Sigmoid colon (tissue), 7 donors: ENCODE measurements around the gene KCNQ5. TPM values are rescaled to one million over a fixed set of nuclear protein-coding genes. Genes with fewer than 3 reads are reported as not detected.

Experiments used
- DNase-seq: peaks from one replicate; pipeline ENCODE4 v3.0.0-alpha.2; 2019
- H3K27ac ChIP-seq, 4 donors: fragments of 200-600 bp; sonication (generic); one replicate each; pipeline ENCODE4 v1.5.1; 2016 to 2019; ENCODE audit warnings: mild to moderate bottlenecking in 1 of 4
- H3K27me3 ChIP-seq, 3 donors: fragments of 200-600 bp; sonication (generic); one replicate each; pipeline ENCODE4 v1.5.1; 2019; ENCODE audit warnings: mild to moderate bottlenecking in 1 of 3
- H3K36me3 ChIP-seq, 4 donors: fragments of 200-600 bp; sonication (generic); one replicate each; pipeline ENCODE4 v1.5.1; 2016 to 2019
- H3K4me1 ChIP-seq, 4 donors: fragments of 200-600 bp; sonication (generic); one replicate each; pipeline ENCODE4 v1.5.1; 2017 to 2019
- H3K4me3 ChIP-seq, 4 donors: fragments of 200-600 bp; sonication (generic); one replicate each; pipeline ENCODE4 v1.5.1; 2017 to 2019; ENCODE audit warnings: mild to moderate bottlenecking in 2 of 4, moderate library complexity in 1 of 4
- H3K9me3 ChIP-seq, 4 donors: fragments of 200-600 bp in 3 of 4; sonication (generic) in 3 of 4; one replicate each; pipeline versions ENCODE4 v1.5.1 to v1.6.1; 2013 to 2019
- EP300 ChIP-seq, 4 donors: sonication (generic); formaldehyde crosslinking; IDR thresholded peaks; one replicate each; pipeline ENCODE4 v1.6.1; 2017; ENCODE audit warnings: antibody characterized with exemption in 4 of 4
- POLR2A ChIP-seq, 2 donors: fragments of 450-650 bp; IDR thresholded peaks; one replicate each; pipeline ENCODE4 v1.6.1; 2016; ENCODE audit warnings: antibody characterized with exemption in 2 of 2, mild to moderate bottlenecking in 2 of 2, moderate library complexity in 2 of 2
- POLR2AphosphoS5 ChIP-seq, 4 donors: sonication (generic); formaldehyde crosslinking; IDR thresholded peaks; one replicate each; pipeline ENCODE4 v1.6.1; 2017; ENCODE audit warnings: antibody characterized with exemption in 4 of 4
- WGBS, 2 donors: extraction: QIAGEN DNeasy Blood & Tissue Kit; methylation state at CpG; one replicate each; pipeline ENCODE4 v1.1.7; 2013; 5-methylcytosine and 5-hydroxymethylcytosine counted together
- intact Hi-C: fragments of 100-400 bp; cut with DNase I; formaldehyde crosslinking; loops from one replicate; pipeline ENCODE4 v1.15.1; 2023
- polyA plus RNA-seq, 3 donors: library from polyadenylated mRNA; stranded (reverse); fragments of 200-250 nt; gene quantifications; one replicate each; pipeline ENCODE4 v1.2.3, GENCODE V29; 2013
- total RNA-seq, 4 donors: library from RNA; depleted of rRNA; stranded (reverse); fragments of >200 nt; gene quantifications; one replicate each; pipeline ENCODE4 v1.1.0, GENCODE V29; 2016
- TF ChIP-seq, protein P1 (sequence below), 4 experiments: fragments of 450-650 bp in 3 of 4; fragments of 200-600 bp in 1 of 4; IDR thresholded peaks; one replicate each; pipeline ENCODE4 v1.5.1; 2016 to 2019; ENCODE audit warnings: antibody characterized with exemption in 4 of 4, mild to moderate bottlenecking in 3 of 4, moderate library complexity in 2 of 4
- donor health status: healthy with polysubstance abuse.
- donor health status: Bipolar disorder and iron deficiency.
- donor health status: healthy.

The KCNQ5 gene
- total and polyA plus RNA-seq, 7 donors: 0.49 to 2.1 (median 1.1) TPM; not detected in 2

GRCh38 chr6:73156793-73157767 is 535.2 kb downstream of the KCNQ5 start:
- Histone ChIP-seq H3K36me3 (no peaks in the 10 kb centered on the region), H3K27me3 (no peaks in the 10 kb centered on the region), H3K9me3 (no peaks in the 10 kb centered on the region), H3K4me3 (no peak overlapping the region), H3K4me1 (no peaks in the 10 kb centered on the region), H3K27ac (no peak overlapping the region)
- 92 to 94% methylated on average over 41 of the region's 41 CpGs for WGBS, 2 donors
- no peak for DNase-seq
- no peak for TF ChIP-seq EP300 (IDR thresholded peaks at IDR 0.05)
- no peak for TF ChIP-seq POLR2AphosphoS5 (IDR thresholded peaks at IDR 0.05)
- TF ChIP-seq, protein P1, sequence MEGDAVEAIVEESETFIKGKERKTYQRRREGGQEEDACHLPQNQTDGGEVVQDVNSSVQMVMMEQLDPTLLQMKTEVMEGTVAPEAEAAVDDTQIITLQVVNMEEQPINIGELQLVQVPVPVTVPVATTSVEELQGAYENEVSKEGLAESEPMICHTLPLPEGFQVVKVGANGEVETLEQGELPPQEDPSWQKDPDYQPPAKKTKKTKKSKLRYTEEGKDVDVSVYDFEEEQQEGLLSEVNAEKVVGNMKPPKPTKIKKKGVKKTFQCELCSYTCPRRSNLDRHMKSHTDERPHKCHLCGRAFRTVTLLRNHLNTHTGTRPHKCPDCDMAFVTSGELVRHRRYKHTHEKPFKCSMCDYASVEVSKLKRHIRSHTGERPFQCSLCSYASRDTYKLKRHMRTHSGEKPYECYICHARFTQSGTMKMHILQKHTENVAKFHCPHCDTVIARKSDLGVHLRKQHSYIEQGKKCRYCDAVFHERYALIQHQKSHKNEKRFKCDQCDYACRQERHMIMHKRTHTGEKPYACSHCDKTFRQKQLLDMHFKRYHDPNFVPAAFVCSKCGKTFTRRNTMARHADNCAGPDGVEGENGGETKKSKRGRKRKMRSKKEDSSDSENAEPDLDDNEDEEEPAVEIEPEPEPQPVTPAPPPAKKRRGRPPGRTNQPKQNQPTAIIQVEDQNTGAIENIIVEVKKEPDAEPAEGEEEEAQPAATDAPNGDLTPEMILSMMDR (IDR thresholded peaks at IDR 0.05): no peak
- no peak for TF ChIP-seq POLR2A (IDR thresholded peaks at IDR 0.05)
- intact Hi-C loops: no loop called here

GRCh38 chr6:73157870-73158269 is 536.0 kb downstream of the KCNQ5 start:
- Histone ChIP-seq H3K36me3 (no peaks in the 10 kb centered on the region), H3K4me1 (no peaks in the 10 kb centered on the region), H3K27ac (no peak overlapping the region), H3K9me3 (no peaks in the 10 kb centered on the region), H3K27me3 (no peaks in the 10 kb centered on the region), H3K4me3 (no peak overlapping the region)
- WGBS, 2 donors: 90 to 92% methylated on average over 34 of the region's 34 CpGs
- DNase-seq: peak; percentile 61
- intact Hi-C loops: no loop called here
- TF ChIP-seq, protein P1 (IDR thresholded peaks at IDR 0.05): no peak
- TF ChIP-seq POLR2A (IDR thresholded peaks at IDR 0.05) (no peak), EP300 (IDR thresholded peaks at IDR 0.05) (no peak), POLR2AphosphoS5 (IDR thresholded peaks at IDR 0.05) (no peak)

DNA sequence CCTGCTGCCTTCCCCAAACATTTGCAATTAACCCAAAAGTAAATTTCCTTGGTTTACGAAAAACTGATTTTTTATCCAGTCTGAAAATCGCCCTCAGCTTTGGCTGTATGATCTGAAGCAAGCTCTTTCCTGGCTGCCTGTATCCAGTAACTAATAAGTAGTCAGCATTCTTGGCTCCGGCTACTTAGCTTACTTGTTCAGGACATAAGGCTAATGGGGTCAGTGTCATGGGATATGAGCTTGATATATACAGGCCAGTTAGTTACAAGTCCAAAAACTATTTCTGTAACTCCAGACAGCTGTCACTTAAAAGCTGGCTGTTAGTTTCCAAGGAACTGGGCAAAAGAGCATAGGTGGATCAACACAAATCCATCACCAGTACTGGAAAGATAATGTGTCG is 547.2 kb downstream of the KCNQ5 start:
- H3K9me3 ChIP-seq: no peaks in the 10 kb centered on the region
- no peaks in the 10 kb centered on the region for H3K4me1 ChIP-seq
- no peak for DNase-seq
- WGBS, 2 donors: 75 to 76% methylated on average over 4 of the region's 4 CpGs
- intact Hi-C loops: no loop called here
- no peak overlapping the region for H3K4me3 ChIP-seq
- H3K36me3 ChIP-seq: no peaks in the 10 kb centered on the region
- no peak overlapping the region for H3K27ac ChIP-seq
- H3K27me3 ChIP-seq: no peaks in the 10 kb centered on the region
- TF ChIP-seq, protein P1 (IDR thresholded peaks at IDR 0.05): no peak
- no peak for TF ChIP-seq EP300 (IDR thresholded peaks at IDR 0.05)
- no peak for TF ChIP-seq POLR2A (IDR thresholded peaks at IDR 0.05)
- TF ChIP-seq POLR2AphosphoS5 (IDR thresholded peaks at IDR 0.05): no peak

- H3K4me1 ChIP-seq: no peaks in the 10 kb centered on the region
- TF ChIP-seq EP300 (IDR thresholded peaks at IDR 0.05): no peak
- no peak for TF ChIP-seq POLR2AphosphoS5 (IDR thresholded peaks at IDR 0.05)
- TF ChIP-seq, protein P1 (IDR thresholded peaks at IDR 0.05): no peak
- no peak for TF ChIP-seq POLR2A (IDR thresholded peaks at IDR 0.05)
- no peaks in the 10 kb centered on the region for H3K27me3 ChIP-seq
- no peak for DNase-seq
- 87 to 89% methylated on average over 5 of the region's 5 CpGs for WGBS, 2 donors
- H3K9me3 ChIP-seq: no peaks in the 10 kb centered on the region
- H3K27ac ChIP-seq: no peak overlapping the region
- H3K4me3 ChIP-seq: no peak overlapping the region
- H3K36me3 ChIP-seq: no peaks in the 10 kb centered on the region
- intact Hi-C loops: no loop called here
These were observed 547.8 kb downstream of the KCNQ5 start for GRCh38 chr6:73169633-73170032.
